ENCODE measurements around the gene FMOD. TPM values are rescaled to one million over a fixed set of nuclear protein-coding genes. Genes with fewer than 3 reads are reported as not detected.

The FMOD gene
- polyA plus RNA-seq, 3 donors, result not detected

- H3K27me3 ChIP-seq (ENCODE audit: control insufficient read depth in 2 of 2, insufficient read depth in 2 of 2, low read length in 2 of 2), result no peaks in the 10 kb centered on the region
- no peaks in the 10 kb centered on the region for H3K36me3 ChIP-seq (replicated peaks in 1 of 2; ENCODE audit: control insufficient read depth in 1 of 2, insufficient read depth in 2 of 2, low read length in 2 of 2)
- no peaks in the 10 kb centered on the region for H3K36me3 Mint-ChIP-seq
- H2AFZ ChIP-seq (ENCODE audit: insufficient read depth, low read depth, low read length, poor library complexity, severe bottlenecking), result no peak overlapping the region
- H3K27ac Mint-ChIP-seq, result peak overlapping the region in 2 of 7 donors; percentile 16 to 36
- peaks cover 0 to 2% (median 0%) of the 10 kb centered on the region in 3 donors for H3K27me3 Mint-ChIP-seq (ENCODE audit: low read depth in 3 of 3)
- intact Hi-C loops (cut with micrococcal nuclease), result no loop called here
- no peak for DNase-seq
- no peaks in the 10 kb centered on the region for H4K20me1 ChIP-seq (ENCODE audit: insufficient read depth, low read length)
- H3K9me3 Mint-ChIP-seq, result peaks cover 0 to 5% (median 1%) of the 10 kb centered on the region in 7 donors
- peaks cover 23 to 33% of the 10 kb centered on the region in 2 donors for H3K4me1 ChIP-seq (ENCODE audit: control insufficient read depth in 1 of 2, insufficient read depth in 2 of 2, low read length in 2 of 2)
- WGBS (ENCODE audit: insufficient coverage), result 100% methylated on average over 3 of the region's 3 CpGs
- no peak overlapping the region for H3K4me3 ChIP-seq (replicated peaks in 1 of 3; ENCODE audit: low read depth in 2 of 3, low read length in 3 of 3)
- no peak overlapping the region for H3K4me2 ChIP-seq (replicated peaks; ENCODE audit: extremely low read depth, low read length, poor library complexity, severe bottlenecking)
- H3K9ac ChIP-seq (ENCODE audit: insufficient read depth, low read length, poor library complexity, severe bottlenecking), result no peak overlapping the region
- H3K27ac ChIP-seq (ENCODE audit: low read depth in 1 of 2, low read length in 2 of 2), result no peak overlapping the region
- H3K4me1 Mint-ChIP-seq, result peaks cover 41% of the 10 kb centered on the region
- no peaks in the 10 kb centered on the region for H3K9me3 ChIP-seq (replicated peaks in 1 of 2; ENCODE audit: control insufficient read depth in 1 of 2, insufficient read depth in 1 of 2, low read length in 2 of 2)
- no peak for TF ChIP-seq CTCF (IDR thresholded peaks at IDR 0.05)
- no peak overlapping the region for H3K4me3 Mint-ChIP-seq
- H3K79me2 ChIP-seq (ENCODE audit: insufficient read depth, low read length), result no peaks in the 10 kb centered on the region
Observed at GRCh38 chr1:203371288-203371687, 20.4 kb upstream of the FMOD start.

GRCh38 chr1:203369666-203370065 lies 18.7 kb upstream of the FMOD start:
- Mint-ChIP-seq H3K36me3 (no peaks in the 10 kb centered on the region), H3K4me3 (peak overlapping the region in 1 of 2 donors; percentile 69), H3K9me3 (peaks cover 0 to 3% (median 0%) of the 10 kb centered on the region in 7 donors), H3K27ac (peak overlapping the region; percentile 85 to 98 (median 94)), H3K27me3 (ENCODE audit: low read depth in 3 of 3) (peaks cover 3 to 9% (median 4%) of the 10 kb centered on the region in 3 donors), H3K4me1 (peaks cover 37% of the 10 kb centered on the region)
- no peaks in the 10 kb centered on the region for H3K27me3 ChIP-seq (ENCODE audit: control insufficient read depth in 2 of 2, insufficient read depth in 2 of 2, low read length in 2 of 2)
- no peaks in the 10 kb centered on the region for H3K36me3 ChIP-seq (replicated peaks in 1 of 2; ENCODE audit: control insufficient read depth in 1 of 2, insufficient read depth in 2 of 2, low read length in 2 of 2)
- no peaks in the 10 kb centered on the region for H3K79me2 ChIP-seq (ENCODE audit: insufficient read depth, low read length)
- H3K4me3 ChIP-seq (replicated peaks in 1 of 3; ENCODE audit: low read depth in 2 of 3, low read length in 3 of 3), result peak overlapping the region in 1 of 3 experiments; percentile 20
- no peaks in the 10 kb centered on the region for H4K20me1 ChIP-seq (ENCODE audit: insufficient read depth, low read length)
- H3K9me3 ChIP-seq (replicated peaks in 1 of 2; ENCODE audit: control insufficient read depth in 1 of 2, insufficient read depth in 1 of 2, low read length in 2 of 2), result no peaks in the 10 kb centered on the region
- H2AFZ ChIP-seq (ENCODE audit: insufficient read depth, low read depth, low read length, poor library complexity, severe bottlenecking), result no peak overlapping the region
- no CpG with 5 or more reads among the region's 4 CpGs for WGBS (ENCODE audit: insufficient coverage)
- intact Hi-C loops (cut with micrococcal nuclease), result loop anchor here (2.0 to 10.0 kb wide), 3 partner anchors 43 to 117 kb away; no protein-coding TSS in a partner anchor
- H3K9ac ChIP-seq (ENCODE audit: insufficient read depth, low read length, poor library complexity, severe bottlenecking), result peak overlapping the region; percentile 18
- H3K4me2 ChIP-seq (replicated peaks; ENCODE audit: extremely low read depth, low read length, poor library complexity, severe bottlenecking), result peak overlapping the region; percentile 44
- no peak for TF ChIP-seq CTCF (IDR thresholded peaks at IDR 0.05)
- peaks cover 23 to 29% of the 10 kb centered on the region in 2 donors for H3K4me1 ChIP-seq (ENCODE audit: control insufficient read depth in 1 of 2, insufficient read depth in 2 of 2, low read length in 2 of 2)
- peak; percentile 57 to 71 (median 68) for DNase-seq
- H3K27ac ChIP-seq (ENCODE audit: low read depth in 1 of 2, low read length in 2 of 2), result peak overlapping the region; percentile 62 to 78

Data from CD14-positive monocyte (primary cell).